Stimulated activated CD4-positive, alpha-beta T cell treated with anti-CD3 and anti-CD28 coated beads, Interleukin-12 subunit alpha, Interleukin-12 subunit beta, amount 100 ng/mL, for 4 hours (primary cell): Measurements from ENCODE around the gene C9orf72.
"Not testable (repeated sequence)": the region's sequence is repeated elsewhere in the genome, so short reads cannot be mapped to it uniquely, and the experiment has no call there.

Experiments used
- DNase-seq: peaks from one replicate; pipeline ENCODE4 v3.0.0-alpha.2; 2020

C9orf72 gene

DNA sequence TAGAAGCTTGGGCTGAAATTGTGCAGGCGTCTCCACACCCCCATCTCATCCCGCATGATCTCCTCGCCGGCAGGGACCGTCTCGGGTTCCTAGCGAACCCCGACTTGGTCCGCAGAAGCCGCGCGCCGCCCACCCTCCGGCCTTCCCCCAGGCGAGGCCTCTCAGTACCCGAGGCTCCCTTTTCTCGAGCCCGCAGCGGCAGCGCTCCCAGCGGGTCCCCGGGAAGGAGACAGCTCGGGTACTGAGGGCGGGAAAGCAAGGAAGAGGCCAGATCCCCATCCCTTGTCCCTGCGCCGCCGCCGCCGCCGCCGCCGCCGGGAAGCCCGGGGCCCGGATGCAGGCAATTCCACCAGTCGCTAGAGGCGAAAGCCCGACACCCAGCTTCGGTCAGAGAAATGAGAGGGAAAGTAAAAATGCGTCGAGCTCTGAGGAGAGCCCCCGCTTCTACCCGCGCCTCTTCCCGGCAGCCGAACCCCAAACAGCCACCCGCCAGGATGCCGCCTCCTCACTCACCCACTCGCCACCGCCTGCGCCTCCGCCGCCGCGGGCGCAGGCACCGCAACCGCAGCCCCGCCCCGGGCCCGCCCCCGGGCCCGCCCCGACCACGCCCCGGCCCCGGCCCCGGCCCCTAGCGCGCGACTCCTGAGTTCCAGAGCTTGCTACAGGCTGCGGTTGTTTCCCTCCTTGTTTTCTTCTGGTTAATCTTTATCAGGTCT, at the start of gene C9orf72:
Gene C9orf72 (minus strand): TSS at position 564 of the 716 bp plus-strand sequence. CDS start 6,361 bp downstream, outside the sequence.
- DNase-seq: peak; percentile 88

DNA sequence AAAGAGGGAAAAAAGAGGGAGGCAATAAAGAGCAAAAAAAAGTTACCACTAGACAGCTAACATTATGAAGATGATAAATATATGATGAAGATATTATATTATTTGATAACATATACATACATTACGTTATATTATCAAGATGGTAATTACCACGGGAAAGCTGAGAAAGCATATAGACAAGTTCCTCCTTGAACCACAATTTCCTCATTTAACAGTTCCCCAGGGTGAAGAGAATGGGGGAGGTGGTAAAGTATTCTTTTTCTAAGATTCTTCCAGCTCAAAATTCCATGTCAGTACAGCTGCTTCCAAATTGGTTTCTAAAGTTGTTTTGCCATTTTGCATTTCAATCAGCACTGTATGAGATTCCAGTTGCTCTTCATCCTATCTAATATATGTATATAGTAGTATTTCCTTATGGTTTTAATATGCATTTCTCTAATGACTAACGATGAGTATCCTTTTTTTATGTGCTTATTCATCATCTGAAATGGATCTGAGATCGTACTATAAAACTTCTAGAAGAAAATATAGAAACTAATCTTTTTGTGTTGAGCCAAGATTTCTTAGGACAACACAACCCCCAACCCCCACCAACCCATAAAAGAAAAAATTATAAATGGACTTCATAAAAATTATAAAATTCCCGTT, 49.5 kb upstream of the C9orf72 start:
- DNase-seq: no peak

DNA sequence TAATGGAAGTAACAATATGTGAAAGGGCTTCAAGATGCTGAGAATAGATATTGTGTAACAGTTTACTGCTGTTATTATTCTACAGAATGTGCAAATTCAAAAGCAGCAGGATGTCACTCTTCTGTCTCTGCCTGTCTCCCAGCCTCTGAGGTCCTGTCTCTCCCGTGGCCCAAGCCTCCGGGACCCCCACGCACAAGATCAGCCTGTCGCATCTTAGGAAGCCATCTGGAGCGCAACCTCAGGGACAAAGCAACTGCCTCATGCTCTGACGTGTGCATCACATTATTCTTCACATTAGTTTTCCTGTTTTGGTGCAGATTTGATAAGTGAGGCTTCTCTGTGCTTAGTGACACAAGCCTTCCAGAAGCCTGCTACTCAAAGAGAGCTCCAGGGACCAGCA, 46.5 kb upstream of the C9orf72 start:
- no peak for DNase-seq

- no peak for DNase-seq
These were observed 44.8 kb upstream of the C9orf72 start for GRCh38 chr9:27618066-27618465.

DNA sequence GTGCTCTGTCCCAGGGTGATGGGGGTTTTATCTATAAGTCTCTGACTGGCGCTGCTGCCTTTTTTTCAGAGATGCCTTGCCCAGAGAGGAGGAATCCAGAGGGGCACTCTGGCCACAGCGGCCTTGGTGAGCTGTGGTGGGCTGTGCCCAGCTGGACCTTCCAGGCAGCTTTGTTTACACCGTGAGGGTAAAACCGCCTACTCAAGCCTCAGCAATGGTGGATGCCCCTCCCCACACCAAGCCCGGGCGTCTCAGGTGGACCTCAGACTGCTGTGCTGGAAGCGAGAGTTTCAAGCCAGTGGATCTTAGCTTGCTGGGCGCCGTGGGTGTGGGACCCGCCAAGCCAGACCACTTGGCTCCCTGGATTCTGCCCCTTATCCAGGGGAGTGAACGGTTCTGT, 41.3 kb upstream of the C9orf72 start:
- DNase-seq: no peak

GRCh38 chr9:27612036-27612435, 38.8 kb upstream of the C9orf72 start:
- not testable (repeated sequence) for DNase-seq

DNA sequence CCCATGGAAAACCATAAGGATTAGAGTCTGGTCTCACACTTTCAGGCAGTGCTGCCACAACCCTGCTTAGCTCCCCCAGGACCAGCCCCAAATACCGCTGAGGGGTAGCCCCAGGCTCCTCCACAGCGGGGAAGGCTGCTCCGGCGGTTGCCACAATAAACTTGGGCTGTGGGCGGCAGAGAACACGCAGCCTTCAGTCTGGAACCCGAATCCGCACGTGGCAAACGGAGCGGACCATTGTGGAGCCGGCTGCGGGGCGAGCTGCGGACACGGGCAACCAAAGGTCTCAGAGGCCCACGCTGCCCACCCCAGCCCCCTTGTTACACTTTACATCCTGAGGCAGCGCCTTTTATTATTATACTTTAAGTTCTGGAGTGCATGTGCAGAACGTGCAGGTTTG, 37.3 kb upstream of the C9orf72 start:
- no peak for DNase-seq

GRCh38 chr9:27602954-27603353, 29.7 kb upstream of the C9orf72 start:
- no peak for DNase-seq

GRCh38 chr9:27602142-27602861, 29.0 kb upstream of the C9orf72 start:
- no peak for DNase-seq

- no peak for DNase-seq
These were observed 28.1 kb upstream of the C9orf72 start for GRCh38 chr9:27601396-27601795.

GRCh38 chr9:27600256-27600655, 27.0 kb upstream of the C9orf72 start:
- DNase-seq: no peak

DNA sequence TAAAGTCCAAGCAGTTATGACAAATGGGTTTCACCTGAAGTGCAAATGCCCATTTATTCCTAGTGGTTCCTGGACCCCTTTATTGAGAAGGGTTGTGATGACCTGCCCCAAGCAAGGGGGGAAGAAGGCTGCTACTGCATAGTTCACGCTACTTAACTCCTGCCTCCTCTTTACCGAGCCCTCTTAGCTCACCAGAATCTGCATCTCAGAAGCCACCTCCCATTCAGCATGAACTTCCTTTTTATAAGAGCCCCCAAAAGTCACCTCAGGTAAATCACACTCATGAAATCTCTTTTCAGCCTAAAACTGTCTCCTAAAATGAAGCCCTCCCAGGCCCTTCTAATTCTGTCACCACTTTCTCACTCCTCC, 26.6 kb upstream of the C9orf72 start:
- no peak for DNase-seq

GRCh38 chr9:27599102-27599869, 26.0 kb upstream of the C9orf72 start:
- DNase-seq: no peak

DNA sequence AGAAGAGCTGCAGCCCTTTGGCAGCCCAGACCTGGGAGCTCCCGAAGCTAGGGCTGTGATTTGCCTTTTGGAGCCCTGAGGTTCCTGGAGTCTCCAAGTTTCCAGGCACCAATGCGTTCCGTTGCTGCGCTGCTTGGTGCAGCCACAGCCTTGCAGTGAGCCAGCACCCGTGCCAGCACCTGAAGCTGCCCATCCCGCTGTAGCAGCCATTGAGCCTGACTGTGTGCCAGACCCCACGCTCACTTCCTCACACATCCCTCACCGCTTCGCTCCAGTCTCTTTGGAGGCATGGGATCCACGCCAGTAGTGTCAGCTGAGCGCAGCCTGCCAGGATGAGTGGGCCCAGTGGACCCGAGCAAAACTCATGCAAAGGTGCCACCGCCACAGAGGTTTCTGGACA, 22.5 kb upstream of the C9orf72 start:
- no peak for DNase-seq

- DNase-seq: no peak
These were observed 18.4 kb upstream of the C9orf72 start for GRCh38 chr9:27591672-27592071.

GRCh38 chr9:27591093-27591492, 17.8 kb upstream of the C9orf72 start:
- DNase-seq: no peak

DNA sequence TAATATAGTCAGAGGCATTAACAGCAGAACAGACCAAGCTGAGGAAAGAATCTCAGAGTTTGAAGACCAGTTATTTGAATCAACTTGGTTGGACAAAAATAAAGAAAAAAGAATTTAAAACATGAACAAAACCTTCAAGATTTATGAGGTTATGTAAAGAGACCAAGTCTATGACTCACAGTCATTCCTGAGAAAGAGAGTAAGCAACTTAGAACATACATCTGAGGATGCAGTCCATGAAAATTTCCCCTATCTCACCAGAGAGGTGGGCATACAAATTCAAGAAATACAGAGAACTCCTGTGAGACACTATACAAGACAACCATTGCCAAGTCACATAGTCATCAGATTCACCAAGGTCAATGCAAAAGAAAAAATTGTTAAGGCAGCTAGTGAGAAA, 17.4 kb upstream of the C9orf72 start:
- DNase-seq: no peak

DNA sequence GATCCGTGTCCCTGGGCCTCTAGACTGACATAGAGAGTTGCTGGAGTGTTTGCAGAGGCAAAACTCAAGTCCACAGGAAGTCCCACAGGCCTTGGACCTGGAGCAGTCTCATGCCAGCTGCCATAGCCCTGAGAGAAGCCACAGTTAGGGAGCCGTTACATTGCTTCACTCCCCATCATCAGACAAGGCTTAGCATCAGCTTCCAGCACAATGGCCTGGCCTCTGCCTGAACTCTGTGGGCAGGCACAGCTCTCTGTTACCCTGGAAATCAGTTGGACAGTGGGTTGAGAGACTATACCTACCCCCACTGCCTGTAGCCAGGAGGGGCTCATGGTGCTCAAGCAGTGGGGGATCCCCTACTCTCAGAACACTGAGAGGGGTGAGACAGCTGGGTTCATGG, 16.2 kb upstream of the C9orf72 start:
- no peak for DNase-seq

DNA sequence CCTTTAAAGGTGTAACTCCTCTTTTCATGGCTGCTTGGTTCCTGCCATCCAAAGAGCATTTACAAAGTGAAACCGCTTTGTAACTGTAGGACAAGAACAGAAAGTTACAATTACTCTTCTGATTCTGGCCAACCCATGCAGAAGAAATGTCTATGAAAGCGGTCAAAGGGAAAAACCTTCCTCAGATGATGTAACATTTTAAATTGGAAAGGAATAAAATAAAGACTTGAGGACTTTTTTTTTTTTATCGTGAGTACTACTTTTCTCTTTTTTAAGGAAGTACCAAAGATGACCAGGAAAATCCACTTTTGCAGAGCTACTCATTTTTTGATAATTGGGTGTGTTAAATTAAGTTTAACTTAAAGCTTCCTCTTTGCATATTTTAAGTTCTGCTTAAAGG, 13.0 kb upstream of the C9orf72 start:
- no peak for DNase-seq

- DNase-seq: no peak
These were observed 11.7 kb upstream of the C9orf72 start for GRCh38 chr9:27584931-27585330.

GRCh38 chr9:27582794-27583193, 9.5 kb upstream of the C9orf72 start:
- no peak for DNase-seq

GRCh38 chr9:27581826-27582225, 8.5 kb upstream of the C9orf72 start:
- no peak for DNase-seq
